Mesodermal cell (in vitro differentiated cells): ENCODE data around the gene PRPF19.

Experiments used
- H3K27ac ChIP-seq: 2 replicates; pipeline ENCODE4 v1.7.0; 2013; ENCODE audit warnings: mild to moderate bottlenecking, low read depth, low read length, moderate library complexity; ENCODE audit not compliant: severe bottlenecking
- H3K36me3 ChIP-seq: 2 replicates; pipeline ENCODE4 v1.7.1; 2013; ENCODE audit warnings: mild to moderate bottlenecking, low read length, moderate library complexity; ENCODE audit not compliant: control insufficient read depth, insufficient read depth
- H3K4me1 ChIP-seq: one replicate; pipeline ENCODE4 v1.7.1; 2013; ENCODE audit warnings: mild to moderate bottlenecking, low read length; ENCODE audit not compliant: insufficient read depth, control insufficient read depth, poor library complexity, severe bottlenecking
- H3K4me3 ChIP-seq: 2 replicates; pipeline ENCODE4 v1.7.0; 2013; ENCODE audit warnings: low read length, control low read depth, mild to moderate bottlenecking; ENCODE audit not compliant: insufficient read depth, poor library complexity, severe bottlenecking; ENCODE audit errors: extremely low read depth
- H3K9me3 ChIP-seq: 2 replicates; pipeline ENCODE4 v1.7.1; 2013; ENCODE audit warnings: mild to moderate bottlenecking, low read length, moderate library complexity; ENCODE audit not compliant: control insufficient read depth
- WGBS, 2 experiments: methylation state at CpG; one replicate each; pipeline ENCODE4 v1.1.5; 2013; ENCODE audit warnings: missing lambda C conversion rate in 2 of 2; ENCODE audit not compliant: insufficient coverage in 2 of 2; 5-methylcytosine and 5-hydroxymethylcytosine counted together

The PRPF19 gene

DNA sequence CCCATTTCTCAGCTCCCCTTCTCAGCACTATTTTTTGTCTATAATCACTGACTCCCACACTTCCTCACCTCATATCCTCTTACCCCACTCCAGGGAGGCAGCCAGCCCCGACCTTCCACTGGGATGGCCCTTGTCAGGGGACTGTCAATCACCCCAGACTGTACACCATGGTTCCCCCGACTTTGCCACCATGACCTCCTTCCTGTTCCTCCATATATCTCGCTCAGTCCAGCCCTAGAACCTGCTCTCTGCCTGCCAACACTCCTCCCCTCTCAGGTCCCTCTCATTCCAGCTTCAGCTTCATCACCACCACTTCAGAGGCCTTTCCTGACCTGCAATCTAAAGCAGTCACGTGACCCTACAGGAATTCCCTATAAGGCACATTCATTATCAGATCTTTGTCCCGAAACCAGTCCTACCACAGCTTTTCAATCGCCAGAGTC is 16.5 kb downstream of the PRPF19 start:
- no peaks in the 10 kb centered on the region for H3K9me3 ChIP-seq
- H3K36me3 ChIP-seq, result peaks cover 26% of the 10 kb centered on the region
- no peak overlapping the region for H3K27ac ChIP-seq
- 80 to 86% methylated on average over 4 to 6 of the region's 6 CpGs for WGBS, 2 experiments
- no peak overlapping the region for H3K4me3 ChIP-seq
- H3K4me1 ChIP-seq, result no peaks in the 10 kb centered on the region

GRCh38 chr11:60887556-60887955 is 18.8 kb downstream of the PRPF19 start:
- peaks cover 7% of the 10 kb centered on the region for H3K36me3 ChIP-seq
- H3K9me3 ChIP-seq, result no peaks in the 10 kb centered on the region
- no peak overlapping the region for H3K27ac ChIP-seq
- H3K4me1 ChIP-seq, result no peaks in the 10 kb centered on the region
- no peak overlapping the region for H3K4me3 ChIP-seq
- 67 to 73% methylated on average over 4 to 5 of the region's 5 CpGs for WGBS, 2 experiments

DNA sequence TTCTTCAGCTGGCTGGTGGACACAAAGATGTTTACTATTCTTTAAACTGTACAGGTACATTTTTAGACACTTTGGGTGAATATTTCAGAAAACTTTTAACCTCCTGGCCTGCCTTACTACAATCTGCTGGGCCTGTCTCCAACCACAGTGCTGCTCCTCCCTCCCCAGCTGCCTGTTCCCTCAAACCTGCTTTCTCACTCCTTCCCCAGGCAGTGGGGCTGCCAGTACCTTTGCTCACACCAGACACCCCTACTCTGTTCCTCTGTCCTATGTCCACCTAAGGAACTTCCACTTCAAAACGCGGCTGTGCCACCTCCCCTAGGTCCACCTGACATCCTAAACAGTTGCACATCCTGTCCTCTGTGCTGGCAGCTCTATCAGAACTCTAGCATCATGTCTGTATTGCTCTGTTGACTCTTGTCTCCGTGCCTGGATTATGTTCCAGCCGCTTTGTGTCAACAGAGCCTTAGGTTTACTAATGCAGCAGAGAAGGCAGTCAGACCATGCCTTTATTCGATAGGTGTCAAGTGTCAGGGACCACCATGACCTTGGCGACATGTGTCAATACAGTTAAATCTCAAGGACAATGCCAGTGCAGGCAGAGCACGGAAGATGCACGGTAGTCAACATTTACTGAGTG is 25.6 kb downstream of the PRPF19 start:
- H3K4me3 ChIP-seq, result no peak overlapping the region
- H3K4me1 ChIP-seq, result no peaks in the 10 kb centered on the region
- WGBS, 2 experiments, result 92 to 93% methylated on average over 6 to 7 of the region's 8 CpGs
- H3K36me3 ChIP-seq, result peaks cover 13% of the 10 kb centered on the region
- H3K27ac ChIP-seq, result no peak overlapping the region
- no peaks in the 10 kb centered on the region for H3K9me3 ChIP-seq

- H3K9me3 ChIP-seq, result no peaks in the 10 kb centered on the region
- no peaks in the 10 kb centered on the region for H3K4me1 ChIP-seq
- peaks cover 13% of the 10 kb centered on the region for H3K36me3 ChIP-seq
- no peak overlapping the region for H3K27ac ChIP-seq
- H3K4me3 ChIP-seq, result no peak overlapping the region
- WGBS, 2 experiments, result 87 to 93% methylated on average over 3 of the region's 5 CpGs
These were observed 26.3 kb downstream of the PRPF19 start for GRCh38 chr11:60879971-60880588.

DNA sequence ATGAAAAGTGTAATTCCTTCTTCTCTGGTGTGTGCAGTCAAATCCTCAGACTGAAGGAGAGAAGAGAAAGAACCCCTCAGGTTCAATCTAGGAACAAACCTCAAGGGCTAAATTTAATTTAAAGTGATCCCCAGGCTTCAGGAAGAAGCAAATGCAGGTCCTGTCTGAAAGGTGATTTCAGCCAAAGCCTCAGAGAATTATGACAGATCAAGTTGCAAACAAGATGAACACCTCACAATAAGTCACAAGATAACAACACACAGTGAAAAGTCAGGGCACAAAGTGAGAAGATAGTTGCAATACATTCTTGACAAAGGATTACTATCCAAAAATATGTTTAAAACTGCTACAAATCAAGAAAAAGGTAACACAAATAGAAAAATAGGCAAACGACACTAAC is 27.3 kb downstream of the PRPF19 start:
- Histone ChIP-seq H3K27ac (no peak overlapping the region), H3K4me1 (no peaks in the 10 kb centered on the region), H3K9me3 (no peaks in the 10 kb centered on the region), H3K4me3 (no peak overlapping the region), H3K36me3 (peaks cover 13% of the 10 kb centered on the region)
- WGBS, 2 experiments, result no CpG with 5 or more reads among the region's 1 CpG

DNA sequence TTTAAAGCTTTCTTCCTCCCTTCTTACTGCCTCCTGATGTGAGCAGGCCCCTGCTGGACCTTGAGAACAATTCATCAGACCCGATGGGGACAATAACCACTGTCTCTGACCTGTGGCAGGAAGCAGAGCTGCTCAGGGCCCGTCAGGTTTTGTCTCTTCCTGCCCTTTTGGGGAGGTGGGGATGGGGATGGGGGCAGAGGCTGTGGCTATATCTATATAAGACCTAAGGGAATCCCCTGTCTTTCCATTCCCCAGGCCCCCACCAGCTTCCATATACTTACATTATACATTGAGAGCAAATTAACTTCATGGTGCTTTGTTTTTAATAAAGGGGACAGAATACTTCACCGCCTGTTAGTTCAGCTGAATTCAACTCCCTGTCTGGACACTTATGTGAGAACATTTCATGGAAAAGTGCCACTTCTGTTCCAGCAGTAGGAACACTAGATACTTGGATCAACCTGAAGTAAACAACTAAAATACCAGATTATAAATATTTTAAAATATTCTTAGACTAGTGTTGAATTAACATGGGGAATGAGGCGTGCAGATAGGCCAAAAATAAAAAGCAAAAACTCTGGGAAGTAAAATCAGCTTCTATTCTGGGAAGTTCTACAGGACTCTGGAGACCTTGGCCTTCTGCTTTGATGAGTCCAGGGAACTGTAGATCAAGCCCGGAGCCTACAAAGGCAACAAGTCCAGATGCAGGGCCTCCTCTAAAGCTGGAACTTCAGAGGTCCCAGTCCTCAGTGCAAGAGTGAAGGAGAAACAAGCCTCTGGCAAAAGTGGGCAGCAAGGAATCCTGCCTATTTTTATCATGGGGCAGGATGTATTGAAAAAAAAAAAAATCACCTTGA is 27.9 kb downstream of the PRPF19 start:
- WGBS, 2 experiments, result 81 to 96% methylated on average over 2 to 3 of the region's 5 CpGs
- Histone ChIP-seq H3K4me1 (peaks cover 5% of the 10 kb centered on the region), H3K9me3 (no peaks in the 10 kb centered on the region), H3K4me3 (no peak overlapping the region), H3K36me3 (peaks cover 13% of the 10 kb centered on the region), H3K27ac (no peak overlapping the region)

- Histone ChIP-seq H3K27ac (no peak overlapping the region), H3K4me1 (peaks cover 15% of the 10 kb centered on the region), H3K4me3 (no peak overlapping the region), H3K9me3 (no peaks in the 10 kb centered on the region), H3K36me3 (peaks cover 13% of the 10 kb centered on the region)
- WGBS, 2 experiments, result 93 to 96% methylated on average over 2 of the region's 2 CpGs
These were observed 30.3 kb downstream of the PRPF19 start for GRCh38 chr11:60876168-60876485.

DNA sequence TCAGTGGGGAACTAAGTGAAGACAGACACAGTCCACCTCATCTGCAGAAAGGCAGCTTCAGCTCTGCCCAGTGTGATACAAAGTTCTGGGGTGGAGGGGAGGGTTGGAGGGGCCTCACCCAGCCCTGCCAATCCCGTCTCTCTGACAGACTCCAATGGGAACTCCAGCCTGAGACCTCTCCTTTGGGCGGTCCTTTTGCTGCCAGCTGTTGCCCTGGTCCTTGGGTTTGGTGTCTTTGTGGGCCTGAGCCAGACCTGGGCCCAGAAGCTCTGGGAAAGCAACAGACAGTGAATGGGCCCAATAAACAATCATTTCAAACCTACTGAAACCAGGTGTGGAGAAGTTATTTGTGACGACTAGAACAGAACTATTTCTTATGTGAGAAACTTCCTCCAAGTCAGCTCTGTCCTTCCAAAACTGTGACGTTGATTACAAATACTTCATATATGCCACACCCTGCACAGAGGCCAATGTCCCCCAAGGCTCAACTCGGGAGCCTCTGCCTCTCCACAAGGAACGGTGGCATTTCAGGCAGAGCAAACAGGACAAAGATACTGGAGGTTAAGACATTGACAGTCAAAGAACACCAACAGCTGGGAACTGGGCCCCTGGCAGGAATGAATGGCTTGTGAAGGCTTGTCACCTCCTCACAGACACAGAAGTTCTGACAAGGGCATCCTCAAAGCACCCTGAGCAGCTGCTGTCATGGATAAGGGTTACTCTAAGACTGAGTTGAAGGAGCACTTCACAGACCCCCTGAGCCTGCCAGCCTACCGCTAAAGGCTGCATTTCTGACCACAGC is 30.8 kb downstream of the PRPF19 start:
- Histone ChIP-seq H3K4me1 (peaks cover 15% of the 10 kb centered on the region), H3K27ac (no peak overlapping the region), H3K4me3 (no peak overlapping the region), H3K9me3 (no peaks in the 10 kb centered on the region), H3K36me3 (peaks cover 13% of the 10 kb centered on the region)
- 88 to 90% methylated on average over 4 to 6 of the region's 7 CpGs for WGBS, 2 experiments

- Histone ChIP-seq H3K27ac (no peak overlapping the region), H3K36me3 (peaks cover 13% of the 10 kb centered on the region), H3K9me3 (no peaks in the 10 kb centered on the region), H3K4me3 (no peak overlapping the region), H3K4me1 (peaks cover 15% of the 10 kb centered on the region)
- 89 to 90% methylated on average over 13 of the region's 13 CpGs for WGBS, 2 experiments
These were observed 31.7 kb downstream of the PRPF19 start for GRCh38 chr11:60874421-60875365.
